Left lobe of liver (tissue), 2 donors: ENCODE measurements around the gene MPP4. TPM values are rescaled to one million over a fixed set of nuclear protein-coding genes. Genes with fewer than 3 reads are reported as not detected.
A peak's percentile ranks its signal among the peaks of the same experiment; 100 is the strongest.
"Not testable (repeated sequence)": the region's sequence is repeated elsewhere in the genome, so short reads cannot be mapped to it uniquely, and the experiment has no call there.

Experiments
- ATAC-seq: fragments of 200-7000 bp; cut with Tn5 transposase; one replicate; pipeline ENCODE4 v1.9.1; 2020; ENCODE audit warnings: mild to moderate bottlenecking, moderate library complexity
- DNase-seq: peaks from one replicate; pipeline ENCODE4 v3.0.0-alpha.2; 2020; ENCODE audit warnings: low spot score
- total RNA-seq: library from RNA; stranded (reverse); gene quantifications from one replicate; pipeline ENCODE4 v1.2.1, GENCODE V29; 2021
- donor health status: DM: no; HTN: no; CAD: no; lungs with moderate emphysema.
- donor health status: DM: no; HTN: yes; CAD: no.

Gene MPP4
- total RNA-seq, 1 donor from 2014 or later, result not detected

GRCh38 chr2:201673546-201673945 is 24.9 kb downstream of the MPP4 start:
- DNase-seq (no peak), ATAC-seq (no peak)

- DNase-seq, result not testable (repeated sequence)
Observed at GRCh38 chr2:201671205-201671604, 27.2 kb downstream of the MPP4 start.

GRCh38 chr2:201669865-201670264 is 28.6 kb downstream of the MPP4 start:
- ATAC-seq (no peak), DNase-seq (no peak)

More at GRCh38 chr2:201671205-201671604, 27.2 kb downstream of the MPP4 start:
- not testable (repeated sequence) for ATAC-seq

- no peak for ATAC-seq
- DNase-seq, result no peak
Observed at GRCh38 chr2:201668402-201668910, 30.0 kb downstream of the MPP4 start.

DNA sequence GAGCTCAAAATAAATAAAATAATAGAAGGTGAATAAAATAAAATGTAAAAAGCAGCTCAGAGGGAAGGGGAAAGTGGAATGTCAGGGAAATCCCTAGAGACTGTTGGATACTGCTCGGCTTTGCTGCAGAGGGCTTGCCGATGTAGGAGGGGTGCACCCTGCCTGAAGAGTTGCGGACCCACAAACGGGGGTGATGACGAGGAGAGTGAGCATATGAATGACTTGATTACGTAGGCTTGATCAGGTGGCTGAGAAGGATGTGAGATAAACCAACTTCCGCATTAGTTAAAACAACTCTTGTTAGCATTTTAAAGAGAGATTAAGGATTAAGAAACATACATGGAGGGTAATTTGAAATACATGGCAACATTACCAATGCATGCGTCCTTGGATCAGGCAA is 34.1 kb downstream of the MPP4 start:
- DNase-seq (no peak), ATAC-seq (no peak)

GRCh38 chr2:201661366-201661765 is 37.1 kb downstream of the MPP4 start:
- ATAC-seq, result no peak
- DNase-seq, result no peak

DNA sequence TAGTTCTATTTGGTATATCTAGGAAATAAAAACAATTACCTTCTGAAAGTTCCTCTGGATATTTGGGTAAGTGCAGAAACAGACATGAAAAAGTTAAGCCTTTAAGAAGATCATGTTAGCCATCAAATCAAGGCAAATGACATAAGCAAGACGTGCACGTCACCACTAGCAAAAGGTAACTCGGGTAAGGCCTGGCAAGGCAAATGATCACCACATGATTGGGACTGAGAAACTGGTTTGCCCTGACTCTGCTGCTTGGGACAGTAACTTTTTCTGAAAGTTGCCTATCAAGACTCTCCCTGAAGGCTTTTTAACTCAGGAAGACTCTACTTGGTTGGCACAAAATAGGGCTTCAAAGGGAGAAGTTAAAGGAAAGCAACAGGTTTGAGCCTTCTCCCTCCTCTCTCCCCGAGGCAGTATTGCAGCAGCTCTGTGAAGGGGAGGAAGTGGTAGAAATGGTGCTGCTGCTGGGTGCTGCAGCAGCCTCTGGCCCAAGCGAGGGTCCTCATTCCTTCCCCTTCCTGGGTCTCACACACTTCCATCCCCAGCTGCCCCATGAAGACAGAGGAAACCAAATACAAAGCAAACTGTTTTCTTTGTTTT is 38.0 kb downstream of the MPP4 start:
- ATAC-seq, result no peak
- no peak for DNase-seq

- DNase-seq (no peak), ATAC-seq (no peak)
Observed at GRCh38 chr2:201656740-201657139, 41.7 kb downstream of the MPP4 start.

DNA sequence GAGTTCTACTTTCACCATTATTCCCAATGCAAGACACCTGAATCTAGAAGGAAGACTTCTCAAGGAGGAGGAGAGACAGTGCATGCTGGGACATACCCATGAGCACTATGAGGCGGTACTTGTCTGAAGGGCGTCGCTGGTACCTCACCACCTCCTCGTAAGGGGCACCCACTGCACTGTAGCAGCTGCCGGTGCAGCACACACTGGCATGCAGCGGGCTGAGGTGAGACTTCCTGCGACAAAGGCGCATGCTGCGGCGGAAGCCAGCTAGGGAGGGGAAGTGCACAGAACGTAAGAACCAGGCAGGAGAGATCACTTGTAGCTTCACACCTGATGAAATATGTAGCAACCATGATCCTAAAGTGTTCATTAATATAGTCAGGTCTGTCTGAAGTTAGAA is 42.3 kb downstream of the MPP4 start:
- no peak for DNase-seq
- ATAC-seq, result no peak

DNA sequence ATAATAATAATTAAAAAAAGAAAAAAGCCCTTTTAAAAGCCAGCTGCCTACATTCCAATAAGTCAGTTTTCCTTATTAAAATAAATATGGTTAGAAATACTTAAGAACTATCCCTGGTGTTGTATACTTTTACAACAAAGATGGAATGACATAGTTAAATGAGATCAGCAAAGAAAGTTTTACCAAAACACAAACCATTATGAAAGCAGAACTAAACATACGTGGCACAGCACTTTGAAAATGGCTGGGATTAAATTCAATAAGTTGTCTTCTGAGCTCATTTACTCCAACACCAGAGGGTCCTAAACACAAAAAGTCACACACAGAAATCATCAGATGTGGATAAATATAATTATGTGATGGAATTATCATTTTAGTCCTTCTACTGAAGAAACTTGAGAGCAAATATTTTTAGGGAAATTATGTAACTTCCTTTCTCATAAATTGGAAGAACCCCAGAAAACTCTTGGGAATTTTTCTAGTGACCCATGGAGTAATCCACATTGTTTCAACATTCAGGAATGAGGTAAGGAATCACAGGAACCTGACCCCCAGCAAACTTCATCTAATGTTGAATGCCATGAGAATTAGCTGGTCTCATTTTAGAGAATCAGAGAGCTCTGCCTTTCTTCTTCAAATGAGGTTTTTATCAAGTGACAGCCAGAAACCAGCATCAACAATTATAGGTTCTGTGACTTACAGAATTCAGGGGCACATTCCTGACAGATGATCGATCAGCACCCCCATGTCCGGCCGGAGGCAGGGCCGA is 43.6 kb downstream of the MPP4 start:
- DNase-seq (no peak), ATAC-seq (no peak)

DNA sequence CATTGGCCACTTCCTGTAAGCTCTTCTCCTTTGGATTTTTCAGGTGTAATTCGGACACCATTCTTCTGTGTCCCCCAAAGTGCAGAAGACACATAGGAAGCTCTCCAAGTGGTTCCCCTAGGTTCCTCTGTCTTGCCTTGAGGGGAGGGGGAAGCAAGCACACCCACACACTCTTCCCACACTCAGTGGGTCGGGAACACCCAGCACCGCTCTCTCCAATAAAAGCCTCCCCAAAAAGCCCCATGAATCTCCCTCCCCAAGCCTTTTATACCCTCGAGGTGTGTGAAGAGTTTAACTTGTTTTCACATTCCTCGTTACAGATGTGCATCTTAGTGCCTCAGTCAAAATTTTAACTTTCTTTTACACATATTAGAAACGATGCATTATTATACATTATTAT is 45.2 kb downstream of the MPP4 start:
- no peak for DNase-seq

DNA sequence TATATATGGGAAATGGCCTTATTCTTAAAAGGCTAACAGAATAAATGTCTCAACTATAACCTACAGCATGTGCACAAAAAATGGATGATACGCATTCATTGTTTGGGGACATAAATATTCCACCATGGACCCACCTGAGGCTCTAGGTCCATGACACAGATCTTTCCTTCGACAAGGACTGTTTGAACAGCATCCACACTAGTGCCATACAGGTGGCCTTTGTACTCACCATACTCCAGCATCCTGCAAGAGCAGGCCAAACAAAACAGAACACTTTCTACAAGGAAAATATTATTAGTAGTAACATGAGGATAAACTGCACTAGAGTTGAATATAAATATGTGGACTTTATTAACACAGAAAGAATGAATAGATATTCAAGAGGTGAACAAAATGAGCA is 49.0 kb downstream of the MPP4 start:
- no peak for ATAC-seq
- no peak for DNase-seq

More for the DNA sequence above, 45.2 kb downstream of the MPP4 start:
- ATAC-seq, result no peak

DNA sequence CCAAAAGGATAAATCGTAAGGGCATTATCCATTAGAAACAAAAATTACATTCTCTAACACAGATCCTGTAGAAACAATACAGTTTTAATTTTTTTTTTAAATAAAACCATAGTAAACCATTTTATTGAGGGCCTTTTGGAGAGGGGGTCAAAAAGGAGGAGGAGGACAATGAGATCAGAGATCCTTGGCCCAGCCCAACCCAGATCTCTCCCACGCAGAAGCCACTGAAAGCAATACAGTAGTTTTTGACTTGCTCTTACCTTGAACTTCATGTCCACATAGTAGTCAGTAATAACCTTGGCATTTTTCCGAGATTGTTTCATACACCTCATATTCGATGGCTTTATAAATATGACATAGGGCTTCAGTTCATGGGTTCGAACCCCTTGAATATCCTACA is 51.0 kb downstream of the MPP4 start:
- DNase-seq (no peak), ATAC-seq (no peak)

- no peak for DNase-seq
- ATAC-seq, result no peak
Observed at GRCh38 chr2:201644001-201644400, 54.4 kb downstream of the MPP4 start.

GRCh38 chr2:201643216-201643890 is 55.1 kb downstream of the MPP4 start, which contains the start of gene TMEM237:
Gene TMEM237 (minus strand): TSS chr2:201643503. CDS start chr2:201643400, 103 bp downstream.
- ATAC-seq (peak; percentile 72), DNase-seq (peak; percentile 56)

- peak; percentile 96 for ATAC-seq
- DNase-seq, result peak; percentile 85
Observed at GRCh38 chr2:201642579-201643215, 55.7 kb downstream of the MPP4 start.

- peak; percentile 64 for ATAC-seq
Observed at GRCh38 chr2:201642086-201642578, 56.3 kb downstream of the MPP4 start.

GRCh38 chr2:201639205-201639604 is 59.2 kb downstream of the MPP4 start:
- DNase-seq (no peak), ATAC-seq (no peak)

More at GRCh38 chr2:201642086-201642578, 56.3 kb downstream of the MPP4 start:
- DNase-seq, result no peak

GRCh38 chr2:201638326-201638725 is 60.1 kb downstream of the MPP4 start:
- no peak for DNase-seq
- no peak for ATAC-seq

DNA sequence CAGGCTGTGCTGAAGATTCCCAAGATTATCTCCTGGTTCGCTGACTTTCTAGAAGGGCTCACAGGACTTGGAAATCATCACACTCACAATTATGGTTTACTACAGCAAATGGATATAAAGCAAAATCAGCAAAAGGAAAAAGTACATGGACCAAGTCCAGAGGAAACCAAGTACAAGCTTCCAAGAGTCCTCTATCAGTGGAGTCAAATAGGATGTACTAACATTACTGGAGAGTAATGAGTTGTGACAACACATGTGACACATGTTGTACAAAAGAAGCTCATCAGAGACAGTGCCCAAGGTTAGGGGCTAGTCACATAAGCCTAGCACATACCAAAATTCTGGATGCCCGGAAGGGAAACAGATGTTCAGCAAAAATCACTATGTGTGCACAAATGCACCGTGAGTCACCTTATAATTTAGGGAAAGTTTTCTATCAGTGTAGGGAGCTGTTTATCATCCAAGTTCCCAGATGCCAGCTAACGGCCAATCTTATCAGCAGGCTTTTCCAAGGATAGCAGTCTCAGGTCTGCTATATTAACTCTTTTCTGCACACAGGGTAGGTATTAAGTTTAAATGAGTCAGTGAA is 64.7 kb downstream of the MPP4 start:
- DNase-seq (no peak), ATAC-seq (no peak)

DNA sequence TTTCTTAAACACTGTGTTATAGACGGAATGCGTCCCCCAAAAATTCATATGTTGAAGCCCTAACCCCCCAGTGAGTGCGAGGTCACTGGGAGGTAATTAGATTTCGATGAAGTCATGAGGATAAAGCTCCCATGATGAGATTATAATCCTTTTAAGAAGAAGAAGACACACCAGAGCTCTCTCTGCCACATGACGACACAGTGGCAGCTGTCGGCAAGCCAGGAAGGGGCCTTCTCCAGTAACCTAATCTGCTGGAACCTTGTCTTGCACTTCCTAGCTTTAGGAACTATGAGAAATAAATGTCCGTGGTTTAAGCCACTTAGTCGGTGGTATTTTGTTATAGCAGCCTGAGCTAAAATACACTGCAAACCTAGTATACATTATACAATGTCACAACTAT is 67.4 kb downstream of the MPP4 start:
- ATAC-seq, result no peak
- no peak for DNase-seq
